Fibroblast of mammary gland (primary cell): ENCODE measurements around the gene ARL6IP4.
A peak's percentile ranks its signal among the peaks of the same experiment; 100 is the strongest.

Experiments used
- DNase-seq: peaks from one replicate; pipeline ENCODE4 v3.0.0-alpha.2; 2010; ENCODE audit warnings: low read depth
- H3K4me3 ChIP-seq: 2 replicates; pipeline ENCODE4 v1.5.1; 2011; ENCODE audit warnings: low read depth, mild to moderate bottlenecking, low read length, moderate library complexity; ENCODE audit not compliant: control insufficient read depth
- TF ChIP-seq, protein P1 (sequence below): conservative IDR thresholded peaks from 2 replicates; pipeline ENCODE4 v1.5.1; 2011; ENCODE audit warnings: low read depth, low read length, inconsistent platforms; ENCODE audit not compliant: control insufficient read depth, insufficient read depth

The ARL6IP4 gene

GRCh38 chr12:122991623-122992275 lies 11.3 kb downstream of the ARL6IP4 start:
- TF ChIP-seq, protein P1, sequence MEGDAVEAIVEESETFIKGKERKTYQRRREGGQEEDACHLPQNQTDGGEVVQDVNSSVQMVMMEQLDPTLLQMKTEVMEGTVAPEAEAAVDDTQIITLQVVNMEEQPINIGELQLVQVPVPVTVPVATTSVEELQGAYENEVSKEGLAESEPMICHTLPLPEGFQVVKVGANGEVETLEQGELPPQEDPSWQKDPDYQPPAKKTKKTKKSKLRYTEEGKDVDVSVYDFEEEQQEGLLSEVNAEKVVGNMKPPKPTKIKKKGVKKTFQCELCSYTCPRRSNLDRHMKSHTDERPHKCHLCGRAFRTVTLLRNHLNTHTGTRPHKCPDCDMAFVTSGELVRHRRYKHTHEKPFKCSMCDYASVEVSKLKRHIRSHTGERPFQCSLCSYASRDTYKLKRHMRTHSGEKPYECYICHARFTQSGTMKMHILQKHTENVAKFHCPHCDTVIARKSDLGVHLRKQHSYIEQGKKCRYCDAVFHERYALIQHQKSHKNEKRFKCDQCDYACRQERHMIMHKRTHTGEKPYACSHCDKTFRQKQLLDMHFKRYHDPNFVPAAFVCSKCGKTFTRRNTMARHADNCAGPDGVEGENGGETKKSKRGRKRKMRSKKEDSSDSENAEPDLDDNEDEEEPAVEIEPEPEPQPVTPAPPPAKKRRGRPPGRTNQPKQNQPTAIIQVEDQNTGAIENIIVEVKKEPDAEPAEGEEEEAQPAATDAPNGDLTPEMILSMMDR, result no peak
- no peak overlapping the region for H3K4me3 ChIP-seq
- no peak for DNase-seq

DNA sequence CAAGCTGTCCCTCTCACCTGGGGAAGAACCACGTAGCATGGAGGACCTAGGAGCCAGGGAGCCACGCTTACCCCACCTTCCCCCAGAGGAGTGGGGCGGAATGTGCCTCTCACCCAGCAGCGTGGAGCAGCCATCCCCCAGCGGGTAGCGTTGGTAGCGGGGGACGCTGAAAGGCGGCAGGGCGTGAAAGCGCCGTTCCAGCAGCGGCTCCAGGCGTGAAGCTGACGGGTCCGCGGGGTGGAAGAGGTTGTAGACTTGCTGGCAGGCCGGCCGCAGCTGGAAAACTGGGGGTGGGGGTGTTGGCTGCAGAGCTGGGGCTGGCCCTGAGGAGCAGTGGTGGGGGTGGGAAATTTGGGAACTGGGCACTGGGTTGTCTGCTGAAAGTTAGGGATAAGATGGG lies 11.9 kb downstream of the ARL6IP4 start:
- TF ChIP-seq, protein P1, result no peak
- no peak overlapping the region for H3K4me3 ChIP-seq
- DNase-seq, result no peak

DNA sequence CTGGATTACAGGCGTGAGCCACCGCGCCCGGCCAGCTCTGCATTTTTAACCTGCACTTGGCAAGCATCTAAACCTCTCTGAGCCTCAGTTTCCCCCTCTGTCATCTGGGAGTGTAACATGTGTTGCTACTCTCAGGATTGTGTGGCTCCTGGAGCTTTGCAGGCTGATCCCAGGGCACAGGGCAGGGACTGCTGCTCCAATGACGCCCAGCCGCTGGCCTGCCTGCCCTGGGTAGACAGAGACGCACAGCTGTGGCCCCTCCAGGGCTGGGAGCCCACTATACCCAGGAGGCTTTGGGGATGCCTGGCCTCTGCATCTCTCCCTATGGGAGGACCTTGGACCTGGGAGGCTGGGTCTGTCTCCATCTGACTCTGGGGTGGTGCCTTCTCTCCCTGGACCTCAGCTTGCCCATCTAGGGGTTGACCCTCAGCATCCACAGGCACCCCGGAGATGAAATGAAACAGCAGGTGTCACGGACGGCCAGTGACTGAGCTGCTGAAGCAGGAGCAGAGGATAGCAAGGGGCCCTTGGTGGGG lies 13.7 kb downstream of the ARL6IP4 start:
- TF ChIP-seq, protein P1, result no peak
- no peak overlapping the region for H3K4me3 ChIP-seq
- DNase-seq, result no peak

DNA sequence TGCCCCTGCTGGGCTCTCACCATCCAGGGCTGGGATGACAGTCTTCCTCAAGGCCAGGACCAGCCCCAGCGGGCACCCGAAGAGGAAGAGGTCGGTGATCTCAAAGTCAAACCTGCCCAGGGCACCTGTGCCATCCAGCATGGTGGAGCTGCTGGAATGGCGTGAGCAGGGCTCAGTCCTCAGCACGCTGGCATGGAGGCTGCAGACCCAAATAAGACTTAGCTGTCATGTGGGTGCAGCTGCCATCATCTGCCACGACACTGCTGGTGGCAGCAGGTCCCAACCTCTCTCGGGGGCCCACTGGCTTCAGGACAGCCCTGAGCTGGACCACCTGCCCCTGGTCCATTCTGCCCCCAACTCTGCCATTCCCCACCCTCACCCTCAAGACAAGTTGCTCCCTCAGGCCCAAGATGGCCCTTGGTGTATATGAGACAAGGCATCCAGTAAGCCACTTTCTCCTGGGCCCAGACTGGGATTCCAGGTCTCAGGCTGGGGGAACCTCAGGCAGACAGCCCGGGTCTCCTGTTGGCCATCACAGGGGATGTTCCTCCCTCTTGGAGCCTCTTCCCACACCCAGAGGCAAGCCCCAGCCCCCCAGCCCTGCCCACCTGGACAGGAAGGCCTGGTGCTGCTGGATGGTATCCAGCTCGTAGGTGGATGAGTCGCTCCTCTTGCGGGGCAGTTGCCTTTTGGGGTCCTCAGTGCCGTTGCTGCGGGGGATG lies 14.5 kb downstream of the ARL6IP4 start:
- TF ChIP-seq, protein P1, result no peak
- H3K4me3 ChIP-seq, result no peak overlapping the region
- no peak for DNase-seq

GRCh38 chr12:122995503-122996187 lies 15.2 kb downstream of the ARL6IP4 start:
- TF ChIP-seq, protein P1, result no peak
- no peak overlapping the region for H3K4me3 ChIP-seq
- peak; percentile 25 for DNase-seq

DNA sequence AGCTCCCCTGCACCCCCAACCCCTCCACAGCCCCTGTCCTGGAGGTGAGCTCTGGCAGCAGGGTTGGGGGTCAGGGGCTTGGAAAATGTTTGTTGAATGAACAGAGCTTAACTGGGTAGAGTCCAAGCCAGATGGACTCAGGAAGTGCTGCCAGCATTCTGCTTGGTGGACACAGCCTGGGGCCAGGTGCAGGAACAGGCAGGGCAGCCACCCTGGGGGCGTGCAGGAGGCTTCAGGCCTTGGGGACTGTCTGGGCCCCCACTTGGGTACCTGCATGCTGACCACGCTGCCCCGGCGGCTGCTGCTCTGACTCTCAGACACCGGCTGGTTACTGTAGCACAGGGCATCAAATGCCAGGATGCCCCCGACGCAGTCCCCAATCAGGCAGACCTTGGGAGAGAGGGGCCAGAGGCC lies 15.7 kb downstream of the ARL6IP4 start:
- H3K4me3 ChIP-seq, result no peak overlapping the region
- DNase-seq, result no peak
- TF ChIP-seq, protein P1, result no peak
